HG03039 (cell line): Measurements from ENCODE around the gene SLC27A5.
"Not testable (repeated sequence)": the region's sequence is repeated elsewhere in the genome, so short reads cannot be mapped to it uniquely, and the experiment has no call there.

Experiments used
- ATAC-seq: cut with Tn5 transposase; IDR thresholded peaks from one replicate; pipeline ENCODE4 v1.9.1; 2021; ENCODE audit warnings: mild to moderate bottlenecking, moderate library complexity; ENCODE audit not compliant: unreplicated experiment

The SLC27A5 gene

DNA sequence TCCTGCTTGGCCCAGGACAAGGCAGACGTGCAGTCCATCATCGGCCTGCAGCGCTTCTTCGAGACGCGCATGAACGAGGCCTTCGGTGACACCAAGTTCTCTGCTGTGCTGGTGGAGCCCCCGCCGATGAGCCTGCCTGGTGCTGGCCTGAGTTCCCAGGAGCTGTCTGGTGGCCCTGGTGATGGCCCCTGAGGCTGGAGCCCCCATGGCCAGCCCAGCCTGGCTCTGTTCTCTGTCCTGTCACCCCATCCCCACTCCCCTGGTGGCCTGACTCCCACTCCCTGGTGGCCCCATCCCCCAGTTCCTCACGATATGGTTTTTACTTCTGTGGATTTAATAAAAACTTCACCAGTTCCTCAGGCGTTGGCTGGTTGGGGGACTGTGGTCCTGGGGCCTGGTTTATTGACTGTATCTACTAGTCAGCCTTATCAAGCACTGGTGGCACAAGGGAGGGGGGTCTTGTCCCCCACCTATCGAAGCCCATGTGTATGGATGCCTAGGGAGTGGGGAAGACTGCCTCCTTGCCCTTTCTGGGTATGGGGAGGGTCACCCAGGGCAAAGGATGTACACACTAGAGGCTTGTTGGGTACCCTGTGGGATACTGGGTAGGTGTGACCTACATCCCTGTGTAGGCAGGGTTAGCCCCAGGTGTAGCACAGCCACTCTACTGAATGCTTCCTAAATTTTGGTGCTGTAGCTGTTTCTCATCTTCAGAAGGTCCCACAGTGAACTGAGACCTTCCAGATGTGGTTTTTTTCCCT lies 38.8 kb upstream of the SLC27A5 start:
- no peak for ATAC-seq

DNA sequence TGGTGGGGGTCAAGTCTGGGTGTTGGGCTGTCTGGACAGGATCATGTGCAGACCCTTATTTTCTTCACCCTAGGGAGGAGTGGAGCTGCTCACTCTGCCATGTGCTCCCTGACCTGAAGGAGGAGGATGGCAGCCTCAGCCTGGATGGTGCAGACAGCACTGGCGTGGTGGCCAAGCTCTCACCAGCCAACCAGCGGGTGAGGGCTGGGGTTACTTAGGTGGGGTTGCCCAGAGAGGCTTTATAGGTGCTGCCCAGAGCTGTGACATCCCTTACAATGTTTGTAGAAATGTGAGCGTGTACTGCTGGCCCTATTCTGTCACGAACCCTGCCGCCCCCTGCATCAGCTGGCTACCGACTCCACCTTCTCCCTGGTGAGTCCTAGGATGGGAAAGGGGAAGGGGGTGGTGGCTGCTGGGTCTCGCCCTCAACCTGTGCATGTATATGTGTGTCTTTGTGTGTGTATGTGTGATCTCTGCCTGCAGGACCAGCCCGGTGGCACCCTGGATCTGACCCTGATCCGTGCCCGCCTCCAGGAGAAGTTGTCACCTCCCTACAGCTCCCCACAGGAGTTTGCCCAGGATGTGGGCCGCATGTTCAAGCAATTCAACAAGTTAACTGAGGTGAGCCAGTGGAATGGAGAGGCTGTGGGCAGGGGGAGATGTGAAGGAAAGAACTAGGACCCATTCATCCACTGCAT lies 38.0 kb upstream of the SLC27A5 start:
- no peak for ATAC-seq

DNA sequence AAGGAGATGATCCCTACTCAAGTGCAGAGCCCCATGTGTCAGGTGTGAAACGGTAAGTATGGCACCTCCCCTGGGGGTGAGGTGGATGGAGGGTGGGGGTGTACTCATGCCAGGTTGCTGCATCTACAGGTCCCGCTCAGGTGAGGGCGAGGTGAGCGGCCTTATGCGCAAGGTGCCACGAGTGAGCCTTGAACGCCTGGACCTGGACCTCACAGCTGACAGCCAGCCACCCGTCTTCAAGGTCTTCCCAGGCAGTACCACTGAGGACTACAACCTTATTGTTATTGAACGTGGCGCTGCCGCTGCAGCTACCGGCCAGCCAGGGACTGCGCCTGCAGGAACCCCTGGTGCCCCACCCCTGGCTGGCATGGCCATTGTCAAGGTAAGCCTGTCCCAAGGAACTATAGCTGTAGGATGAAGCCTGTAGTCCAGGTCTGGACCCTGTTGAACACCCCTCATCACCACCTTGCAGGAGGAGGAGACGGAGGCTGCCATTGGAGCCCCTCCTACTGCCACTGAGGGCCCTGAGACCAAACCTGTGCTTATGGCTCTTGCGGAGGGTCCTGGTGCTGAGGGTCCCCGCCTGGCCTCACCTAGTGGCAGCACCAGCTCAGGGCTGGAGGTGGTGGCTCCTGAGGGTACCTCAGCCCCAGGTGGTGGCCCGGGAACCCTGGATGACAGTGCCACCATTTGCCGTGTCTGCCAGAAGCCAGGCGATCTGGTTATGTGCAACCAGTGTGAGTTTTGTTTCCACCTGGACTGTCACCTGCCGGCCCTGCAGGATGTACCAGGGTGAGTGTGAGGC lies 37.3 kb upstream of the SLC27A5 start:
- ATAC-seq, result no peak

GRCh38 chr19:58547323-58548312 lies 35.8 kb upstream of the SLC27A5 start:
- ATAC-seq, result no peak

GRCh38 chr19:58546019-58546530 lies 34.3 kb upstream of the SLC27A5 start:
- ATAC-seq, result no peak

- ATAC-seq, result no peak
These were observed 33.7 kb upstream of the SLC27A5 start for GRCh38 chr19:58545286-58546018.

- ATAC-seq, result peak; percentile 48
These were observed 32.9 kb upstream of the SLC27A5 start for GRCh38 chr19:58544591-58545285.

- peak; percentile 82 for ATAC-seq
These were observed 32.2 kb upstream of the SLC27A5 start, which contains the start of gene TRIM28 for GRCh38 chr19:58543826-58544590. Gene TRIM28 (plus strand): TSS chr19:58544064. CDS start chr19:58544758, 694 bp downstream.

DNA sequence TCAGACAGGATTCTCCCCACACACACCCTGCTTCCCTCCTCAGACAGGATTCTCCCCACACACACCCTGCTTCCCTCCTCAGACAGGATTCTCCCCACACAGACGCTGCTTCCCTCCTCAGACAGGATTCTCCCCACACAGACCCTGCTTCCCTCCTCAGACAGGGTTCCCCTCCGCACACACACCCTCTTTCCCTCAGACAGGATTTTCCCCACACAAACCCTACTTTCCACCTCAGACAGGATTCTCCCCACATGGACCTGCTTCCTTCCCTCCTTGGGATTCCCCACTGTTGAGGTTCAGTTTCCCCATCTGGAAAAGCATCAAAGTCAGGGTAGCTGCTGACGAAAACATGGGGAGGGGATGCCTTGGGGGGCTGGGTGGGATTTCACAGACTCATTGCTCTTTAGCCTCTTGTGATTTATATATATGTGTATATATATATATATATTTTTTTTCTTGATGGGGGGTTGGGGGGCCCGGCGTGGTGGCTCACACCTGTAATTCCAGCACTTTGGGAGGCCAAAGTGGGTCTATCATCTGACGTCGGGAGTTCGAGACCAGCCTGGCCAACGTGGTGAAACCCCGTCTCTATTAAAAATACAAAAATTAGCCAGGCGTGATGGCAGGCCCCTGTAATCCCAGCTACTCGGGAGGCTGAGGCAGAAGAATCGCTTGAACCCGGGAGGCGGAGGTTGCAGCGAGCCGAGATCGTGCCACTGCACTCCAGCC lies 31.0 kb upstream of the SLC27A5 start:
- not testable (repeated sequence) for ATAC-seq

- ATAC-seq, result not testable (repeated sequence)
These were observed 27.4 kb upstream of the SLC27A5 start for GRCh38 chr19:58539169-58539559.

DNA sequence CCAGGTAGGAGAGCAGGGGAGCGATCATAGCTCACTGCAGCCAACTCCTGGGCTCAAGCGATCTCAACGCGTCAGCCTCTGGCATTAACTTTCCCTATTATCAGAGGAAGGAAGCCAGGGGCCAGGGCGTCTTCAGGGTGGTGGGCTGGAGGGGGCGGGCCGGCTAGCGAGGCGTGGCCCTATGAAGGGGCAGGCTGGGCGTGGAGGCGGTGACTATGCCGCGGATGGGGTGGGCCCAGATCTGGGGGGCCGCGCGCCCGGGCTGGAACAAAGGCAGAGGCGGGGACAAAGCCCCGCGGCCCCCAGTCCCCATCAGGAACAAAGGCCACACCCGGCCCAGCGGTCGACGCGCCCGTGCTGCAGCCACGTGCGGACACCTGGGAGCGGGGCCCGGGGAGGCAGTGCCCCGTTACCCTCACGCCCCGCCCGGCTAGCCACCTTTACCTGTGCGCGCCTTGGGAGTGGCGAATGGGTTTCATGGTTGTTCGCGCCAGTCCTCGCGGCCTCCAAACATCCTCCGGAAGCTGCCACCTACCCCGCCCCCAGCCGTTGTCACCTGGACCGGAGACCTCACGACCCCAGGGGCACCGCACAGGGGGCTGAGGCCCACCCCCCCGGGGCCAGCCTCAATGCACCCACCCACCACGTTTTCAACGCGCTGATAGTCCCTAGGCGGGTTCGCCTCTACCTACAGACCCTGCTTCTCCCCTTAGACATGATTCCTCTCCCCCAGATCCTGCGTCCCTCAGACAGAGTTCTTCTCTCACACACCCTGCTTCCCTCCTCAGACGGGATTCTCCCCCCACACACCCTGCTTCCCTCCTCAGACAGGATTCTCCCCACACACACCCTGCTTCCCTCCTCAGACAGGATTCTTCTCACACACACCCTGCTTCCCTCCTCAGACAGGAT lies 26.7 kb upstream of the SLC27A5 start:
- no peak for ATAC-seq

GRCh38 chr19:58536852-58537798 lies 25.3 kb upstream of the SLC27A5 start:
- no peak for ATAC-seq

DNA sequence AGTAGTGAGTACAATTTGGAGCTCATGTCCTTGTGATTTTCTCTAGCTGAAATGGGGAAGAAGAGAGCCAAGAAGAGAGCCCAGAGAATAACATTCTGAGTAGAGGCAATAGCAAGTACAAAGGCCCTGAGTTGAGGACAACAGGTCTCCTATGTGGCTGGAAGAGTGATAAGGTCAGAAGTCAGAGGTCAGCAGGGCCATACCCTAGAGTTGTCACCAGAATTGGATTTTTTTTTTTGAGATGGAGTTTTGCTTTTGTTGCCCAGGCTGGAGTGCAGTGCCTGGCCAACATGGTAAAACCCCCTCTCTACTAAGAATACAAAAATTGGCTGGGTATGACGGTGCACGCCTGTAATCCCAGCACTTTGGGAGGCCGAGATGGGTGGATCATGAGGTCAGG lies 24.1 kb upstream of the SLC27A5 start:
- ATAC-seq, result no peak

DNA sequence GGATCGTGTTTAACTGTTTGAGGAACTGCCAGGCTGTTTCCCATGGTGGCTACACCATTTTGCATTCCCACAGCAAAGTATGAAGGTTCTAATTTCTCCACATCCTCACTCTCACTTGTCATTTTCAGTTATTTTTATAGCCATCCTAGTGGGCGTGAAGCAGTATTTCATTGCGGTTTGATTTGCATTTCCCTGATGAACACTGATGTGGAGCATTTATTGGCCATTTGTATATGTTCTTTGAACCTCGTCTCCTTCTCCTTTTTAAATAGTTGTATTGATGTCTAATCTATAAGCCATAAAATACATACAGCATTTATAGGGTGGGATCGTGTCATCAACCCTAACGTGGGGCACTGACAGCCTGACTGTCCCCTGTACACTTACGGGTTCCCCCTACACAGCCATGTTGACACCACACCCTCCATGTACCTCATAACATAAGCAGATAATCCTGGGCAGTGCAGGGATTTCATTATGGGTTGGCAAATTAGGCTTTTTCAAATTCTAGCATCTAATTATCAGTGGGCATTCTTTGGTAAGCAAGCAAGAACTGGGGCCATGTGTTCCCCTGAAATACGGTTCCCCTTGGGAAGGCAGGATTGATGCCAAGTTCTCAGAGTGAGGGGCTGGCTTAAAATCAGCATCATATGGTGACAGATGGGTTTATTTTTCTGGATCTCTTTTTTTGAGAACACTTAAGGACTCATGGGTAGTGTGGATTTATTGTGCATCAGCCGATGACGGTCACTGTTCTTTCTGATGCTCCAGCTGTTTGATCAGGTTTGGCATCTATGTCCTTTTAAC lies 19.4 kb upstream of the SLC27A5 start:
- no peak for ATAC-seq
